BE2C (cell line): ENCODE results near the gene CTDP1.

Source experiments
- DNase-seq: peaks from one replicate; pipeline ENCODE4 v3.0.0-alpha.2; 2020
- H3K27me3 ChIP-seq: fragments of 250-450 bp; sonication (Bioruptor Pico); 2 replicates; pipeline ENCODE4 v1.5.1; 2020; ENCODE audit warnings: mild to moderate bottlenecking
- H3K36me3 ChIP-seq: fragments of 250-450 bp; sonication (Bioruptor Pico); 2 replicates; pipeline ENCODE4 v1.5.1; 2020; ENCODE audit warnings: mild to moderate bottlenecking
- H3K4me1 ChIP-seq: fragments of 250-450 bp; sonication (Bioruptor Pico); 2 replicates; pipeline ENCODE4 v1.5.1; 2020
- H3K4me3 ChIP-seq: 2 replicates; pipeline ENCODE4 v1.5.1; 2011; ENCODE audit warnings: low read depth, low read length
- H3K9me3 ChIP-seq: fragments of 250-450 bp; sonication (Bioruptor Pico); 2 replicates; pipeline ENCODE4 v1.5.1; 2020
- CTCF ChIP-seq: IDR thresholded peaks from 2 replicates; pipeline ENCODE4 v1.5.1; 2012; ENCODE audit warnings: mild to moderate bottlenecking, low read depth, low read length

CTDP1 gene

GRCh38 chr18:79741362-79741700, 61.7 kb downstream of the CTDP1 start:
- Histone ChIP-seq H3K9me3 (no peaks in the 10 kb centered on the region), H3K36me3 (no peaks in the 10 kb centered on the region), H3K4me1 (no peaks in the 10 kb centered on the region), H3K4me3 (no peak overlapping the region), H3K27me3 (no peaks in the 10 kb centered on the region)
- no peak for DNase-seq
- TF ChIP-seq CTCF = no peak

GRCh38 chr18:79742076-79742475, 62.5 kb downstream of the CTDP1 start:
- H3K4me3 ChIP-seq = no peak overlapping the region
- H3K36me3 ChIP-seq = no peaks in the 10 kb centered on the region
- no peak for TF ChIP-seq CTCF
- DNase-seq = no peak
- no peaks in the 10 kb centered on the region for H3K9me3 ChIP-seq
- no peaks in the 10 kb centered on the region for H3K27me3 ChIP-seq
- H3K4me1 ChIP-seq = no peaks in the 10 kb centered on the region

GRCh38 chr18:79744625-79745024, 65.0 kb downstream of the CTDP1 start:
- no peaks in the 10 kb centered on the region for H3K4me1 ChIP-seq
- no peaks in the 10 kb centered on the region for H3K9me3 ChIP-seq
- no peaks in the 10 kb centered on the region for H3K36me3 ChIP-seq
- no peak overlapping the region for H3K4me3 ChIP-seq
- no peaks in the 10 kb centered on the region for H3K27me3 ChIP-seq
- DNase-seq = no peak
- no peak for TF ChIP-seq CTCF

- H3K9me3 ChIP-seq = no peaks in the 10 kb centered on the region
- TF ChIP-seq CTCF = no peak
- no peaks in the 10 kb centered on the region for H3K4me1 ChIP-seq
- no peaks in the 10 kb centered on the region for H3K36me3 ChIP-seq
- H3K4me3 ChIP-seq = no peak overlapping the region
- no peaks in the 10 kb centered on the region for H3K27me3 ChIP-seq
- no peak for DNase-seq
Observed at GRCh38 chr18:79746730-79747129, 67.1 kb downstream of the CTDP1 start.

- Histone ChIP-seq H3K9me3 (no peaks in the 10 kb centered on the region), H3K4me3 (no peak overlapping the region), H3K27me3 (no peaks in the 10 kb centered on the region), H3K36me3 (no peaks in the 10 kb centered on the region), H3K4me1 (no peaks in the 10 kb centered on the region)
- DNase-seq = no peak
- TF ChIP-seq CTCF = no peak
Observed at GRCh38 chr18:79747156-79747845, 67.7 kb downstream of the CTDP1 start.

- H3K4me3 ChIP-seq = no peak overlapping the region
- H3K36me3 ChIP-seq = no peaks in the 10 kb centered on the region
- no peaks in the 10 kb centered on the region for H3K4me1 ChIP-seq
- no peak for TF ChIP-seq CTCF
- H3K27me3 ChIP-seq = no peaks in the 10 kb centered on the region
- DNase-seq = no peak
- H3K9me3 ChIP-seq = no peaks in the 10 kb centered on the region
Observed at GRCh38 chr18:79748321-79749180, 68.9 kb downstream of the CTDP1 start.
